GM12873 (cell line): ENCODE measurements around the gene SERPINA3.

Source experiments
- CTCF ChIP-seq: IDR thresholded peaks from 2 replicates; pipeline ENCODE4 v1.5.1; 2012; ENCODE audit warnings: low read depth, mild to moderate bottlenecking, moderate library complexity, low read length, control low read depth; ENCODE audit not compliant: insufficient read depth; ENCODE audit errors: missing control alignments

SERPINA3 gene

DNA sequence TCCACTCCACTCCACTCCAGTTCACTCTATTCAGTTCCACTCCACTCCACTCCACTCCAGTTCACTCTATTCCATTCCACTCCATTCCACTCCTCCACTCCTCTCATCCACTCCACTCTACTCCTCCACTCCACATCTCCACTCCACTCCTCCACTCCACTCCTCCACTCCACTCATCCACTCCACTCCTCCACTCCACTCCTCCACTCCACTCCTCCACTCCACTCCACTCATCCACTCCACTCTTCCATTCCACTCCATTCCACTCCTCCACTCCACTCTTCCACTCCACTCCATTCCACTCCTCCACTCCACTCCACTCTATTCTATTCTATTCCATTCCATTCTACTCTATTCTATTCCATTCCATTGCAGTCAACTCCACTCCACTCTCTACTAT lies 21.1 kb upstream of the SERPINA3 start:
- TF ChIP-seq CTCF = no peak

DNA sequence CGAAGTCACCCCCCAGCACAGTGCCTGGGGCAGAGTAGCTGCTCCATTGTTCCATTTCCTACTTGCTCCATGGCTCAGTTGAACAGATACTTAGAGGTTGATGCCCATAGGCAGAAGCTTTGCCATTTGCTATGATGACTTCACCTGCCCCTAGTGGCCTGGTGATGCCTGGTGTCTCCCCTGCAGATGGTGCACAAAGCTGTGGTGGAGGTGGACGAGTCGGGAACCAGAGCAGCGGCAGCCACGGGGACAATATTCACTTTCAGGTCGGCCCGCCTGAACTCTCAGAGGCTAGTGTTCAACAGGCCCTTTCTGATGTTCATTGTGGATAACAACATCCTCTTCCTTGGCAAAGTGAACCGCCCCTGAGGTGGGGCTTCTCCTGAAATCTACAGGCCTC lies 20.3 kb upstream of the SERPINA3 start:
- no peak for TF ChIP-seq CTCF

- TF ChIP-seq CTCF = no peak
Observed at GRCh38 chr14:94592457-94592856, 19.7 kb upstream of the SERPINA3 start.

DNA sequence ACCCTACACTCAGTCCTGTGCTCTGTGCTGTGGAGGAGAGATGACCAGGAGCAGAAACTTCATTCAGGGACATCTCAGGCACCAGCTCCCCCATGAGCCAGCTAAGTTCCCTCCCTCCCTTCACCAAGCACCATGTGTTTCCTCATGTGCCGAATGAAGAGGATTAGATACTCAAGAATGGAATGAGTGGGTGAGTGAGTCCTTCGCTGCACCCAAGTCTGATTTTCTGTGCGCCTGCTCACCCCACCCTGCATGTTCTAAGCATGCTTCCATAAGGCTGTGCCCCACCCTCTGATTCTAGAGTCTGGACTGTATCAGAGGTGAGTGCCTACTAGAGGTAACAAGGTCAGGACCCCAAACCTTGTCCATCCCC lies 18.8 kb upstream of the SERPINA3 start:
- no peak for TF ChIP-seq CTCF

DNA sequence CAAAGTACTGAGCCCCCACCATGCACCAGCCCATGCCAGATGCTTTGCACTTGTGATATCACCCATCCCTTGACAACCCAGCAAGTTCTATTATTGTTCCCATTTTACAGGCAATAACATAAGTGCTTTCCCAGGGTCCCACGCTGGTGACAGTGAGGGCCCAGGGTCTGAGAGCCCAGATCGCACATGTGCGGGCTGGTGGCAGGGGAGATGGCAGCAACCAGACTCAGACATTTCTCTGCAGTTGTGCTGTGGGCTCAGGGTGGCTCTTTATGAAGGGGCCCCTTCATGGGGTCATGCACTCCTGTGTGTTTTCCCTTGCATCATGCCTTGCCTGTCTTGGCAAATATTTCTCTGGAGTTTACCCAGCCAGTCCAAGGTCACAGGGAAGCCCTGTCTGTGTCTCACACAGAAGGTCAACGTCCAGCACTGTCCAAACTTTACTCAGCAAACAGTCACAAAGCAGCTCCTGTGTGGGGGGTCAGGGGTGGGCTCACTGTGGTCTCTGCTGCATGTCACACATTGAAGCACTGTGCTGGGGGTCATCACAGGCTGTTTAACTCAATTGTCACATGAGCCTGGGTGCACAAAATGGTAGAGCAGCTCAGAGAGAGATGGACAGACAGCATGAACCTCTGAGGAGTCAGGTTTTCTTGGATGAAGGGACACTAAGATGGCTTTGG lies 18.3 kb upstream of the SERPINA3 start:
- TF ChIP-seq CTCF = no peak

DNA sequence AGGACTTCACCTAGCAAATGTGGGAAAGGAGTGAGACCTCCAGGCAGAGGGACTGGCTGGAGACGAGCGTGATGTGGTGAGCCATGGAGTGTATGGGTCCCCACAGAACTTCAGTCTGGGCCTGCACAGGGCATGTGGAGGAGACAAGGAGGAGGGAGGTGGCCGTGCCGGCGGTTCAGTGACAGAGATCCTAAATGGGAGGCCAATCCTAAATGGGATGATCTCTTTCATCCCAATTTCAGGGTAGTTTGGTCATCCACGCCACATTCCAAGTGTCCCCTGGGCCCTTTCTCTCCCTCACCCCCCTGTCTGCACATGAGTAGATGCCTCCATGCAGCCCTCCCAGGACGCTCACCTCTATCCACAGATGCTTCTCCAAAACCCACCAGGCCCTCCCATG lies 17.8 kb upstream of the SERPINA3 start:
- TF ChIP-seq CTCF = no peak

- no peak for TF ChIP-seq CTCF
Observed at GRCh38 chr14:94595912-94596311, 16.3 kb upstream of the SERPINA3 start.
